IMR-90 (cell line): Measurements from ENCODE around the gene OR11A1. TPM values are rescaled to one million over a fixed set of nuclear protein-coding genes. Genes with fewer than 3 reads are reported as not detected.

Experiments used
- ATAC-seq: fragments of 200-7000 bp; cut with Tn5 transposase; 2 replicates; pipeline ENCODE4 v1.9.1; 2020; ENCODE audit warnings: low read depth, mild to moderate bottlenecking, moderate library complexity
- BruUV-seq: library from RNA; stranded (reverse); fragments of 400-500 nt; replicated peaks from 2 replicates; lab custom pipeline; 2021; lab: Mats Ljungman, UMichigan
- CTCF ChIA-PET: fragments of 300-600 bp; formaldehyde crosslinking; extraction: SDS; loops from one replicate; lab custom pipeline; 2021; ENCODE audit warnings: antibody characterized with exemption; lab: Yijun Ruan, JAX
- POLR2A ChIA-PET: fragments of 300-600 bp; sonication (Branson Sonifier 250); formaldehyde crosslinking; loops from one replicate; lab custom pipeline; 2022; ENCODE audit warnings: antibody characterized with exemption; ENCODE audit not compliant: unreplicated experiment; lab: Charles Lee
- DNase-seq: peaks from one replicate; pipeline ENCODE4 v3.0.0; 2013
- H2AFZ ChIP-seq: replicated peaks from 2 replicates; pipeline ENCODE3; 2013; ENCODE audit warnings: low read length, mild to moderate bottlenecking; ENCODE audit not compliant: poor library complexity
- H2AK5ac ChIP-seq: 2 replicates; pipeline ENCODE4 v1.6.1; 2013; ENCODE audit warnings: low read depth, low read length, inconsistent platforms
- H2AK9ac ChIP-seq: replicated peaks from 2 replicates; pipeline ENCODE3; 2013; ENCODE audit warnings: mild to moderate bottlenecking, low read depth, low read length, moderate library complexity; ENCODE audit not compliant: poor library complexity
- H2BK120ac ChIP-seq: 2 replicates; pipeline ENCODE4 v1.6.1; 2013; ENCODE audit warnings: low read depth, low read length, inconsistent platforms
- H2BK15ac ChIP-seq: 3 replicates; pipeline ENCODE4 v1.6.1; 2013; ENCODE audit warnings: low read depth, low read length, inconsistent platforms
- H2BK20ac ChIP-seq: 2 replicates; pipeline ENCODE4 v1.6.1; 2013; ENCODE audit warnings: low read depth, mild to moderate bottlenecking, inconsistent platforms, low read length, moderate library complexity
- H2BK5ac ChIP-seq: 2 replicates; pipeline ENCODE4 v1.6.1; 2013; ENCODE audit warnings: mild to moderate bottlenecking, low read depth, low read length, inconsistent platforms; ENCODE audit not compliant: poor library complexity, severe bottlenecking
- H3K14ac ChIP-seq: replicated peaks from 2 replicates; pipeline ENCODE4 v1.6.1; 2013; ENCODE audit warnings: low read depth, low read length, inconsistent platforms
- H3K18ac ChIP-seq: 2 replicates; pipeline ENCODE4 v1.6.1; 2013; ENCODE audit warnings: low read depth, low read length, control low read depth
- H3K23ac ChIP-seq: 2 replicates; pipeline ENCODE4 v1.6.1; 2013; ENCODE audit warnings: low read depth, low read length, inconsistent platforms
- H3K27ac ChIP-seq: 2 replicates; pipeline ENCODE4 v1.5.1; 2013; ENCODE audit warnings: mild to moderate bottlenecking, control low read depth, low read length; ENCODE audit not compliant: insufficient read depth
- H3K27me3 ChIP-seq: 2 replicates; pipeline ENCODE4 v1.6.1; 2013; ENCODE audit warnings: low read length; ENCODE audit not compliant: control insufficient read depth, insufficient read depth
- H3K36me3 ChIP-seq: 2 replicates; pipeline ENCODE4 v1.6.1; 2013; ENCODE audit warnings: low read length, mixed read lengths; ENCODE audit not compliant: control insufficient read depth, insufficient read depth
- H3K4ac ChIP-seq: 2 replicates; pipeline ENCODE4 v1.6.1; 2013; ENCODE audit warnings: low read depth, low read length, inconsistent platforms
- H3K4me1 ChIP-seq: 2 replicates; pipeline ENCODE4 v1.6.1; 2013; ENCODE audit warnings: low read length, mixed read lengths; ENCODE audit not compliant: control insufficient read depth, insufficient read depth
- H3K4me2 ChIP-seq: 2 replicates; pipeline ENCODE4 v1.6.1; 2013; ENCODE audit warnings: low read depth, mild to moderate bottlenecking, control low read depth, low read length, moderate library complexity
- H3K4me3 ChIP-seq: 2 replicates; pipeline ENCODE4 v1.5.1; 2013; ENCODE audit warnings: low read depth, mild to moderate bottlenecking, control low read depth, low read length, moderate library complexity; ENCODE audit not compliant: insufficient read depth
- H3K56ac ChIP-seq: 2 replicates; pipeline ENCODE4 v1.6.1; 2013; ENCODE audit warnings: low read length, inconsistent platforms; ENCODE audit not compliant: insufficient read depth; ENCODE audit errors: extremely low read depth
- H3K79me1 ChIP-seq, 2 experiments: 2 replicates each; pipeline ENCODE4 v1.6.1; 2013; ENCODE audit warnings: low read length in 2 of 2, inconsistent platforms in 1 of 2, low read depth in 1 of 2
- H3K9ac ChIP-seq: 2 replicates; pipeline ENCODE4 v1.6.1; 2013; ENCODE audit warnings: low read depth, low read length, control low read depth
- H3K9me1 ChIP-seq: 2 replicates; pipeline ENCODE4 v1.6.1; 2013; ENCODE audit warnings: low read length, inconsistent platforms; ENCODE audit not compliant: insufficient read depth
- H3K9me3 ChIP-seq: 2 replicates; pipeline ENCODE4 v1.6.1; 2013; ENCODE audit warnings: low read length; ENCODE audit not compliant: control insufficient read depth, insufficient read depth
- H4K20me1 ChIP-seq: 2 replicates; pipeline ENCODE4 v1.6.1; 2013; ENCODE audit warnings: low read length, inconsistent platforms; ENCODE audit not compliant: insufficient read depth
- H4K5ac ChIP-seq: 2 replicates; pipeline ENCODE4 v1.6.1; 2013; ENCODE audit warnings: mild to moderate bottlenecking, low read depth, low read length, control low read depth
- H4K8ac ChIP-seq, 2 experiments: 2 replicates each; pipeline ENCODE4 v1.6.1; 2013; ENCODE audit warnings: low read depth in 2 of 2, low read length in 2 of 2, control low read depth in 1 of 2, inconsistent platforms in 1 of 2
- H4K91ac ChIP-seq: 2 replicates; pipeline ENCODE4 v1.6.1; 2013; ENCODE audit warnings: low read depth, low read length, inconsistent platforms; ENCODE audit not compliant: insufficient read depth
- ELK1 ChIP-seq: fragments of 150-350 bp; IDR thresholded peaks from 2 replicates; pipeline ENCODE4 v1.6.1; 2016; ENCODE audit warnings: low read depth, mild to moderate bottlenecking, low read length, moderate library complexity, borderline replicate concordance
- FOS ChIP-seq: fragments of 150-350 bp; IDR thresholded peaks from 2 replicates; pipeline ENCODE4 v1.6.1; 2016; ENCODE audit warnings: low read depth, low read length
- RAD21 ChIP-seq: IDR thresholded peaks from 2 replicates; pipeline ENCODE4 v1.6.1; 2012; ENCODE audit warnings: low read length, improper control_type of control experiment
- WGBS, 2 experiments: methylation state at CpG; one replicate each; pipeline versions ENCODE4 v1.1.5 to v1.1.7; 2013; ENCODE audit warnings: missing lambda C conversion rate in 2 of 2; ENCODE audit not compliant: insufficient read length in 1 of 2; ENCODE audit errors: extremely low coverage in 2 of 2; 5-methylcytosine and 5-hydroxymethylcytosine counted together
- dilution Hi-C: fragments of 300-500 bp; cut with HindIII; formaldehyde crosslinking; loops from one replicate; pipeline ENCODE4 v1.14.3; 2018; ENCODE audit warnings: low sequenced_read_pairs; ENCODE audit not compliant: unreplicated experiment
- in situ Hi-C: fragments of 300-500 bp; cut with MboI; formaldehyde crosslinking; loops from 3 replicates; pipeline ENCODE4 v1.14.3; 2019; ENCODE audit warnings: low sequenced_read_pairs, inconsistent platforms, mixed read lengths
- intact Hi-C: fragments of 100-400 bp; cut with micrococcal nuclease; formaldehyde crosslinking; loops from 2 replicates; pipeline ENCODE4 v1.10.0; 2022
- polyA plus RNA-seq, 3 experiments: library from polyadenylated mRNA; depleted of rRNA; stranded (reverse); fragments of >200 nt; gene quantifications; 2 replicates each; pipeline ENCODE4 v1.2.3, GENCODE V29; 2012; ENCODE audit warnings: low replicate concordance in 1 of 3
- total RNA-seq: library from RNA; depleted of rRNA; stranded (reverse); fragments of >200 nt; gene quantifications from 2 replicates; pipeline ENCODE4 v1.2.3, GENCODE V29; 2012

OR11A1 gene
- total and polyA plus RNA-seq, 2 of the 4 experiments (the other 2 are of a cell fraction) = not detected

- no peak for ATAC-seq
Measured at GRCh38 chr6:29424575-29424974, 32.3 kb downstream of the OR11A1 start.

More at GRCh38 chr6:29424575-29424974, 32.3 kb downstream of the OR11A1 start:
- Histone ChIP-seq H4K8ac (no peak overlapping the region), H3K4me1 (no peaks in the 10 kb centered on the region), H4K20me1 (no peaks in the 10 kb centered on the region), H2BK15ac (no peak overlapping the region), H4K5ac (no peak overlapping the region), H2BK120ac (no peak overlapping the region), H2AK5ac (no peak overlapping the region), H3K14ac (no peak overlapping the region), H3K27ac (no peak overlapping the region), H3K9me1 (no peaks in the 10 kb centered on the region), H3K56ac (no peak overlapping the region), H3K4me2 (no peak overlapping the region), H3K36me3 (no peaks in the 10 kb centered on the region), H3K79me1 (no peaks in the 10 kb centered on the region), H3K18ac (no peak overlapping the region), H2BK20ac (no peak overlapping the region), H3K9ac (no peak overlapping the region), H3K4ac (no peak overlapping the region), H3K4me3 (no peak overlapping the region), H3K9me3 (peaks cover 6% of the 10 kb centered on the region), H4K91ac (no peak overlapping the region), H3K27me3 (no peaks in the 10 kb centered on the region), H3K23ac (no peak overlapping the region), H2AFZ (no peak overlapping the region), H2BK5ac (no peak overlapping the region), H2AK9ac (no peak overlapping the region)
- intact Hi-C loops (no loop called here), in situ Hi-C loops (no loop called here), dilution Hi-C loops (no loop called here)
- CTCF ChIA-PET = no interaction called here
- TF ChIP-seq ELK1 = no peak
- TF ChIP-seq RAD21 = no peak
- no peak for TF ChIP-seq FOS
- POLR2A ChIA-PET = no interaction called here
- no peak for DNase-seq
- no TSS peak for BruUV-seq
- WGBS, 2 experiments = no CpG with 5 or more reads among the region's 2 CpGs
